Measurements from ENCODE around the gene BCL2L13. TPM values are rescaled to one million over a fixed set of nuclear protein-coding genes. Genes with fewer than 3 reads are reported as not detected.
A peak's percentile ranks its signal among the peaks of the same experiment; 100 is the strongest.

Gene BCL2L13
- total RNA-seq, 1 donor from 2014 or later: 42.6 TPM

DNA sequence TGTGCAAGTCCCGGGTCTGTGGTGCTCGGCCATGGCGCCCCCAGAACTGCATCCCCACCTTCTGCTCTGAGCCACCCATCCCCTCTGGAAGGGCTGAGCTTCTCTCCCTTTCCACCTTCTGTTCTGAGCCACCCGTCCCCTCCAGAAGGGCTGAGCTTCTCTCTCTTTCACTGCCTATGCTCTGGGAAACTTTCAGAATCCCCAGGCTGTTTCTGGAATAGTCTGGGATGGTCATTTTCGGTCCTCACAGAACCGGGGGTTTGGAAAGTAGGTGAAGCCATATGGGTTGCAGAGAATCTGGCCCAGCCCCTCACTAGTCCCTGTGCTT, 139.1 kb downstream of the BCL2L13 start:
- H3K9me3 Mint-ChIP-seq (ENCODE audit: unreplicated experiment): peaks cover 4% of the 10 kb centered on the region
- peaks cover 6% of the 10 kb centered on the region for H3K4me1 Mint-ChIP-seq (ENCODE audit: low read depth, unreplicated experiment)
- DNase-seq: no peak
- H3K36me3 Mint-ChIP-seq (ENCODE audit: unreplicated experiment): no peaks in the 10 kb centered on the region
- H3K4me3 Mint-ChIP-seq (ENCODE audit: unreplicated experiment): no peak overlapping the region
- H3K27ac Mint-ChIP-seq (ENCODE audit: unreplicated experiment): no peak overlapping the region
- TF ChIP-seq, protein P1, sequence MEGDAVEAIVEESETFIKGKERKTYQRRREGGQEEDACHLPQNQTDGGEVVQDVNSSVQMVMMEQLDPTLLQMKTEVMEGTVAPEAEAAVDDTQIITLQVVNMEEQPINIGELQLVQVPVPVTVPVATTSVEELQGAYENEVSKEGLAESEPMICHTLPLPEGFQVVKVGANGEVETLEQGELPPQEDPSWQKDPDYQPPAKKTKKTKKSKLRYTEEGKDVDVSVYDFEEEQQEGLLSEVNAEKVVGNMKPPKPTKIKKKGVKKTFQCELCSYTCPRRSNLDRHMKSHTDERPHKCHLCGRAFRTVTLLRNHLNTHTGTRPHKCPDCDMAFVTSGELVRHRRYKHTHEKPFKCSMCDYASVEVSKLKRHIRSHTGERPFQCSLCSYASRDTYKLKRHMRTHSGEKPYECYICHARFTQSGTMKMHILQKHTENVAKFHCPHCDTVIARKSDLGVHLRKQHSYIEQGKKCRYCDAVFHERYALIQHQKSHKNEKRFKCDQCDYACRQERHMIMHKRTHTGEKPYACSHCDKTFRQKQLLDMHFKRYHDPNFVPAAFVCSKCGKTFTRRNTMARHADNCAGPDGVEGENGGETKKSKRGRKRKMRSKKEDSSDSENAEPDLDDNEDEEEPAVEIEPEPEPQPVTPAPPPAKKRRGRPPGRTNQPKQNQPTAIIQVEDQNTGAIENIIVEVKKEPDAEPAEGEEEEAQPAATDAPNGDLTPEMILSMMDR (IDR thresholded peaks at IDR 0.05; ENCODE audit: partially characterized antibody, unreplicated experiment): no peak
- peaks cover 7% of the 10 kb centered on the region for H3K27me3 Mint-ChIP-seq (ENCODE audit: unreplicated experiment)

DNA sequence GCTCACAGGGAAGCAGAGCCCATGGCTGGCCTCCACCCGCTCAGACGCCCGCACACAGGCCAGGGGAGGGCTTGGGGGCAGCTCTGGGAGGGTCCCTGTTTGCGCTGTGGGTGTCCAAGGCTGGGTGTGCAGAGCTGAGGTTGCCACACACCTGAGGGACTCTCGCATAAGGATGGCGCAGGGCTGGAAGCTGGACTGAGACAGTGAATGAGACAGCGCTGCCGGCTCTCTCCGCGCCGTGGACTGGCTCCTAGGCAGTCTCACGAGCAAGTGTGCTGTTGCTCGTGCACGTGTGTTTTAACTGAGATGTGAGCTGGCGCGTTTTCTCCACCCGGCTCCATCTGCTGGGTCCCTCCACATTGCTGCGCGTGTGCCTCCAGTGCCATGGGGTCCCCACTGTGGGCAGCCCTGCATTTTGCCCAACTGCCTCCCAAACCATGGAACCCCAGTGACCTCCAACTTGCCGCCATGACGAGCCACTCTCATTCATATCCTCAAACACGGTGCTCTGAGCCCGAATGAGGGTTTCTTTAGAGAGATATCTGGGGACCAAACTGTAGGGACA, 139.9 kb downstream of the BCL2L13 start:
- H3K27ac Mint-ChIP-seq (ENCODE audit: unreplicated experiment): no peak overlapping the region

GRCh38 chr22:17779286-17780115, 140.9 kb downstream of the BCL2L13 start:
- H3K36me3 Mint-ChIP-seq (ENCODE audit: unreplicated experiment): no peaks in the 10 kb centered on the region
- H3K4me3 Mint-ChIP-seq (ENCODE audit: unreplicated experiment): no peak overlapping the region
- H3K27ac Mint-ChIP-seq (ENCODE audit: unreplicated experiment): peak overlapping the region; percentile 9

More for the DNA sequence above, 139.9 kb downstream of the BCL2L13 start:
- no peak overlapping the region for H3K4me3 Mint-ChIP-seq (ENCODE audit: unreplicated experiment)
- no peak for DNase-seq
- peaks cover 4% of the 10 kb centered on the region for H3K27me3 Mint-ChIP-seq (ENCODE audit: unreplicated experiment)
- H3K9me3 Mint-ChIP-seq (ENCODE audit: unreplicated experiment): peaks cover 3% of the 10 kb centered on the region
- peaks cover 5% of the 10 kb centered on the region for H3K4me1 Mint-ChIP-seq (ENCODE audit: low read depth, unreplicated experiment)
- no peaks in the 10 kb centered on the region for H3K36me3 Mint-ChIP-seq (ENCODE audit: unreplicated experiment)
- TF ChIP-seq, protein P1 (IDR thresholded peaks at IDR 0.05; ENCODE audit: partially characterized antibody, unreplicated experiment): no peak

DNA sequence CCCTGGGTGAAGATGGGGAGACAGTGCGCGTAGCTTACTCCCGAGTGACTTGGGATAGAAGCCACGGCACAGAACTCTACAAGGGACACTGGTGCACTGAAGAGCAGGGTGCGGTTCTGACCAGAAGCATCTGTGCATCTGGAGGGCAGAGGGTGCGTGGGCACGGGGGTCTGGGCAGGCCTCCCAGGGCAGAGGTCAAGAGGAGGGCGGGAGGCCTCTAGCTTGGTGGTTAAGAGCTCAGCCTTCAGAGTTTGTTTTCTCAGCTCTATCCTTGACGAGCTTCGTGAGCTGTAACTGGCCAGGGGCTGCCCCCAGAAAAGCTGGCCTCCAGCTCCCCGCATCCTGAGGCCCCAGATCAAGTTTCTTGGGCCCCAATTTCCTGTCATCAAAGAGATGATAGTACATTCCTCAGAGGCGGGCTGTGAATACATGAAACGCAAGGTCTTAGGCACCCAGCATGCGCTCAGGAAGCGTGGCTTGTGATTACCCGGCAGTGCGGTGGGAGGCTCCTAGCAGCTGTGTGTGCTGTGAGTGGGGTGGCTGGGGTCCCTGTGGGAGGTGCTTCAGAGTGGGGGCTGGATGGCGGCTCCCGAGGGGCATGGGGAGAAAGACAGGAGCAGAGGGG, 141.7 kb downstream of the BCL2L13 start:
- no peak overlapping the region for H3K27ac Mint-ChIP-seq (ENCODE audit: unreplicated experiment)
- TF ChIP-seq, protein P1 (IDR thresholded peaks at IDR 0.05; ENCODE audit: partially characterized antibody, unreplicated experiment): no peak
- peaks cover 4% of the 10 kb centered on the region for H3K9me3 Mint-ChIP-seq (ENCODE audit: unreplicated experiment)
- H3K4me3 Mint-ChIP-seq (ENCODE audit: unreplicated experiment): no peak overlapping the region
- no peak for DNase-seq
- peaks cover 4% of the 10 kb centered on the region for H3K27me3 Mint-ChIP-seq (ENCODE audit: unreplicated experiment)
- H3K36me3 Mint-ChIP-seq (ENCODE audit: unreplicated experiment): no peaks in the 10 kb centered on the region
- H3K4me1 Mint-ChIP-seq (ENCODE audit: low read depth, unreplicated experiment): peaks cover 9% of the 10 kb centered on the region

More at GRCh38 chr22:17779286-17780115, 140.9 kb downstream of the BCL2L13 start:
- DNase-seq: no peak
- Mint-ChIP-seq H3K27me3 (ENCODE audit: unreplicated experiment) (peaks cover 4% of the 10 kb centered on the region), H3K9me3 (ENCODE audit: unreplicated experiment) (peaks cover 4% of the 10 kb centered on the region), H3K4me1 (ENCODE audit: low read depth, unreplicated experiment) (peaks cover 9% of the 10 kb centered on the region)
- TF ChIP-seq, protein P1 (IDR thresholded peaks at IDR 0.05; ENCODE audit: partially characterized antibody, unreplicated experiment): no peak

Small RNA genes lying within 50 kb of the gene (microRNA-seq; reads per million reads assigned to microRNA genes)
- gene MIR3198-1 (ENCODE audit: unreplicated experiment): not detected

Other genes with a start within 250 kb of the BCL2L13 start
- gene SLC25A18, start 75.3 kb upstream of the BCL2L13 start, total RNA-seq (ENCODE audit: unreplicated experiment): 6.4 TPM
- 112 TPM for gene ATP6V1E1, start 10.0 kb upstream of the BCL2L13 start, total RNA-seq (ENCODE audit: unreplicated experiment)
- 18.5 TPM for gene BID, start 135.7 kb downstream of the BCL2L13 start, total RNA-seq (ENCODE audit: unreplicated experiment)